HG02571 (cell line): ENCODE measurements around the gene RASAL1.

Experiments
- ATAC-seq: cut with Tn5 transposase; IDR thresholded peaks from one replicate; pipeline ENCODE4 v1.9.1; 2021; ENCODE audit warnings: mild to moderate bottlenecking, moderate library complexity; ENCODE audit not compliant: unreplicated experiment

Gene RASAL1

DNA sequence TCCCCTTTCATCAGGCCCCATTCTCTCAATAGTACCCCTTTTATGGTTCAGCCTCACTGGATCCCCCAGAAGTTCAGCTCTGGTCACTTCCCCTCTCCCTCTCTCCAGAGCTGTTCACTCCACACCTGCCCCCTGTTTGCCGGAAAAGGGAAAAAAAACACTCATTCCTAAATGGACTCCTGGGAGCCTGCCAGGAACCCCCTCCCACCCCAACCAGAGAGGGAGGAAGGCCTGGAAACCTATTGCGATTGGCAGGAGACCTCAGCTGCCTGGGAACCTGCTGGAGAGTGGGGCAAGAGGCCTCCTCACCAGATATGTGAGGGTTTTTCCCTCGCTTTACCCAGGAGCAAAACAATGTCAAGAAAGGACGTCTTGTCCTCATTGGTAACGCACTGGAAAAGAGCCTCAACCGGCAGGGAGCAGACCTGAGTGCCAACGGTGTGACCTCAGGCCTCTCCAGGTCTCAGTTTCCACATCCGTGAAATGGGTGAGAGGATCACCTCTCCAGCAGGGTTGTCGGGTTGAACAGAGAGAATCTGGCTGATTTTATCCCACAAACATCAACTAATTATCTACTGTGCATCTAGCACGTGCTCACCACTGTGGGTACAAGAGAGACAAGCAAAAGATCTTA is 74.4 kb downstream of the RASAL1 start:
- ATAC-seq: no peak

GRCh38 chr12:113060336-113060960 is 75.1 kb downstream of the RASAL1 start:
- ATAC-seq: no peak

DNA sequence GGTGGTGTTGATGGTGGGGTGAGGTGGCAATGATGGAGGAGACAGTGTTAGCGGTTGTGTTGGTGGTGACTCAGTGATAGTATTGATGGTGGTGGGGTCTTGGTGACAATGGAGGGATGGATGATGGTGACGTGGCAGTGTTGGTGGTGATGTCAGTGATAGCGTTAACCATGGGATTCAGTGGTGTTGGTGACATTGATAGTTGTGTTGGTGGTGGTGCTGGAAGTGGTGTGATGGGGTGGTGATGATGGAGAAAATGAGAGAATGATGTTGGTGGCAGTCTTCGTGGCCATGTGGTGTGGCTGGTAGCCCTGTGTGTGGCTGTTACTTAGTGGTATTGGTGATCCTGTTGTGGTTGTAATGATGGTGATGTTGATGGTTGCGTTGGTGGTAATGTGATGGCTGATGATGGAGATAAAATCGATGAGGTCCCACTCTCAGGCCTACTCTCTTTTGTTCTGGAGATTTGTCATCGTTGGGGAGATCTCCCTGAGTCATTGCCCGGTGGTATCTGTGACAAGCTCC is 76.4 kb downstream of the RASAL1 start:
- no peak for ATAC-seq

GRCh38 chr12:113058553-113058952 is 77.0 kb downstream of the RASAL1 start:
- no peak for ATAC-seq

- no peak for ATAC-seq
These were observed 77.7 kb downstream of the RASAL1 start for GRCh38 chr12:113057565-113058485.

DNA sequence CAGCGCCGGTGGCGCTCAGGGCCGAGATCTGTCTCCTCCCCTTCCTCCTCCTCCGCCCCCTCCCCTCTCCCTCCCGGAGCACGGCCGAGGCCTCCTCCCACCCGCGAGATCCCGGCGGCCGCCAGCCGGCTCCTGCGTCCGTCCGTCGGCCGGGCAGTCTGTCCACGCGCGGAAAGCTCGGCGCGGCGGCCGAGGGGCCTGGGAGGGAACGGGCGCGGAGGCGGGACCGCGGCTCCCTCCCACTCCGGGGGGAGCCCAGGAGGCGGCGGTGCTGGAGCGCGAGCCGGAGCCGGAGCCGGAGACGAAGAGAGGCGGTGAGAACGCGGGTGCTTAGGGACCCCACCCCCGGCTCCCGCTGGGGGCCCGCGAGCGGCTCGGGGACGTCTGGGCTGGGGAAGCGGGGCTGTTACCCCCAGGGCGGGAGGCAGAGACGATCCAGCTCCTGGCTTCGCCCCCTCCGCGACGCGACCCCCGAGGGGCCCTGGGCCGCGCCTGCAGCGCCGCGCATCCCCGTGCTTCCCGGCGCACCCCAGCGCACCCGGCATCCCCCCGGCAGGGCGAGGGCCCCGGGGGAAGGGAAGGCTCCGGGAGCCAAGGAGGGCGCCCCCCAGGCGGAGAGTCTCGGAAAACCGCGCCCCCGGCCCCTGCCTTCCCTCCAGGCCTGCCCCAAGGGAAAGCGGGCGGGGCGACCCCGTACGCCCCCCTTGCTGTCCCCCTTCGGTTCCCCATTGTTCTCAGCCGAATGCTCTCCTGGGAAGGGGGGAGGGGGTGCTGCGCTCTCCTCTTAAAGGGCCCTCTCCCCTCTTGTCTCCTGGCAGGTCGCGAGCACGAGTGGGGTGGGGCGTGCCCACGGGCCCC is 78.7 kb downstream of the RASAL1 start, which contains the start of gene DTX1:
Gene DTX1 (plus strand): TSS at position 100 of the 858 bp plus-strand sequence. CDS start 1,463 bp downstream, outside the sequence.
- no peak for ATAC-seq

- no peak for ATAC-seq
These were observed 79.3 kb downstream of the RASAL1 start for GRCh38 chr12:113056381-113056630.

GRCh38 chr12:113055594-113056380 is 79.8 kb downstream of the RASAL1 start:
- ATAC-seq: no peak

GRCh38 chr12:113054948-113055486 is 80.5 kb downstream of the RASAL1 start:
- no peak for ATAC-seq

GRCh38 chr12:113052326-113052725 is 83.2 kb downstream of the RASAL1 start:
- ATAC-seq: no peak

GRCh38 chr12:113051759-113052158 is 83.8 kb downstream of the RASAL1 start:
- ATAC-seq: no peak

- ATAC-seq: no peak
These were observed 84.8 kb downstream of the RASAL1 start for GRCh38 chr12:113050795-113051194.

GRCh38 chr12:113049976-113050742 is 85.4 kb downstream of the RASAL1 start:
- no peak for ATAC-seq
